Choroid plexus epithelial cell (primary cell): Measurements from ENCODE around the gene FITM2.
"Not testable (repeated sequence)": the region's sequence is repeated elsewhere in the genome, so short reads cannot be mapped to it uniquely, and the experiment has no call there.

Source experiments
- DNase-seq: peaks from one replicate; pipeline ENCODE4 v3.0.0-alpha.2; 2010; ENCODE audit warnings: low read depth
- H3K4me3 ChIP-seq: 2 replicates; pipeline ENCODE4 v1.5.1; 2011; ENCODE audit warnings: low read depth, mild to moderate bottlenecking, control low read depth, low read length, moderate library complexity
- TF ChIP-seq, protein P1 (sequence below): conservative IDR thresholded peaks from 2 replicates; pipeline ENCODE4 v1.5.1; 2011; ENCODE audit warnings: low read depth, mild to moderate bottlenecking, control low read depth, inconsistent platforms, low read length, moderate library complexity

Gene FITM2

DNA sequence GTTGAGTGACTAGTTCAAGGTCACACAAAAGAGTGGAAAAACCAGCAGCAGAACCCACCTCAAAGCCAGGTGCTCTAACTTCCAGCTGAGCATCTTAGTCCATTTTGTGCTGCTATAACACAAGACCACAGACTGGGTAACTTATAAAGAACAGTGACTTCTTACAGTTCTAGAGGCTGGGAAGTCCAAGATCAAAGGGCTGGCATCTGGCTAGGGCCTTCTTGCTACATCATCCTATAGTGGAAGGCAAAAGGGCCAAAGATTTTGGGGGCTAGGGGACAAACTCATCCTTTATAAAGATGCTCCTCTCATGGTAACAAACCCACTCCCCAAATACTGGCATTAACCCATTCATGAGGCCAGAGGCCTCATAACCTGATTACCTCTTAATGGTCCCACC is 9.7 kb downstream of the FITM2 start:
- TF ChIP-seq, protein P1, sequence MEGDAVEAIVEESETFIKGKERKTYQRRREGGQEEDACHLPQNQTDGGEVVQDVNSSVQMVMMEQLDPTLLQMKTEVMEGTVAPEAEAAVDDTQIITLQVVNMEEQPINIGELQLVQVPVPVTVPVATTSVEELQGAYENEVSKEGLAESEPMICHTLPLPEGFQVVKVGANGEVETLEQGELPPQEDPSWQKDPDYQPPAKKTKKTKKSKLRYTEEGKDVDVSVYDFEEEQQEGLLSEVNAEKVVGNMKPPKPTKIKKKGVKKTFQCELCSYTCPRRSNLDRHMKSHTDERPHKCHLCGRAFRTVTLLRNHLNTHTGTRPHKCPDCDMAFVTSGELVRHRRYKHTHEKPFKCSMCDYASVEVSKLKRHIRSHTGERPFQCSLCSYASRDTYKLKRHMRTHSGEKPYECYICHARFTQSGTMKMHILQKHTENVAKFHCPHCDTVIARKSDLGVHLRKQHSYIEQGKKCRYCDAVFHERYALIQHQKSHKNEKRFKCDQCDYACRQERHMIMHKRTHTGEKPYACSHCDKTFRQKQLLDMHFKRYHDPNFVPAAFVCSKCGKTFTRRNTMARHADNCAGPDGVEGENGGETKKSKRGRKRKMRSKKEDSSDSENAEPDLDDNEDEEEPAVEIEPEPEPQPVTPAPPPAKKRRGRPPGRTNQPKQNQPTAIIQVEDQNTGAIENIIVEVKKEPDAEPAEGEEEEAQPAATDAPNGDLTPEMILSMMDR: no peak
- no peak for DNase-seq
- no peak overlapping the region for H3K4me3 ChIP-seq

- H3K4me3 ChIP-seq, DNase-seq: not testable (repeated sequence)
These were observed 11.9 kb downstream of the FITM2 start for GRCh38 chr20:44299011-44299535.

DNA sequence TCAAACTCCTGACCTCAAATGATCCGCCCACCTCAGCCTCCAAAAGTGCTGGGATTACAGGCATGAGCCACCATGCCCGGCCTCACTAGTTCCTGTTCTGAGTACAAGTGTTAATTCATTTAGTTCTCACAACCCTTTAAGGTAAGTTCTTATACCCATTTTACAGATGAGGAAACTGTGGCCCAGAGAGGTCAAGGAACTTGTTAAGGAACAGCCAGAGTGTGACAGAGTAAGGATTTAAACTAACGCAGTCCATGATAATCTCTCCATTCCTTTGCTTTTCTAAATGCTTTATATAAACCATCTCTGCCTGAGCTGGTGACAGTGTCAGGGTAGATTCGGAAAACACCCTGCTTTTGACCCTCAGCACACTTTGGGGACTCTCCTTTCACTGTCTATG is 13.3 kb downstream of the FITM2 start:
- no peak overlapping the region for H3K4me3 ChIP-seq
- TF ChIP-seq, protein P1: no peak
- no peak for DNase-seq

GRCh38 chr20:44296011-44296410 is 15.0 kb downstream of the FITM2 start:
- TF ChIP-seq, protein P1: no peak
- no peak for DNase-seq
- no peak overlapping the region for H3K4me3 ChIP-seq

GRCh38 chr20:44291754-44292153 is 19.2 kb downstream of the FITM2 start:
- TF ChIP-seq, protein P1: no peak
- DNase-seq: no peak
- H3K4me3 ChIP-seq: no peak overlapping the region

GRCh38 chr20:44288252-44288651 is 22.8 kb downstream of the FITM2 start:
- no peak overlapping the region for H3K4me3 ChIP-seq
- TF ChIP-seq, protein P1: no peak
- no peak for DNase-seq

GRCh38 chr20:44287272-44288097 is 23.5 kb downstream of the FITM2 start:
- DNase-seq: peak; percentile 39
- TF ChIP-seq, protein P1: no peak
- no peak overlapping the region for H3K4me3 ChIP-seq
